Left lung (tissue), 14 donors: ENCODE measurements around the gene PRLR. TPM values are rescaled to one million over a fixed set of nuclear protein-coding genes. Genes with fewer than 3 reads are reported as not detected.

ENCODE experiments used
- ATAC-seq: fragments of 200-7000 bp; cut with Tn5 transposase; one replicate; pipeline ENCODE4 v1.9.1; 2020; ENCODE audit warnings: moderate library complexity
- DNase-seq, 4 donors: peaks; one replicate each; pipeline ENCODE4 v3.0.0-alpha.2; 2013 to 2020
- H3K27ac ChIP-seq, 2 donors: fragments of 200-600 bp; sonication (generic) in 1 of 2; one replicate each; pipeline versions ENCODE4 v1.5.0 to v1.8.0; 2020 to 2021
- H3K27me3 ChIP-seq, 2 donors: fragments of 200-600 bp; sonication (generic) in 1 of 2; one replicate each; pipeline versions ENCODE4 v1.5.0 to v1.8.0; 2020 to 2021
- H3K36me3 ChIP-seq, 2 donors: fragments of 200-600 bp; sonication (generic) in 1 of 2; one replicate each; pipeline versions ENCODE4 v1.5.0 to v1.8.0; 2020 to 2021
- H3K4me1 ChIP-seq, 2 donors: fragments of 200-600 bp; one replicate each; pipeline ENCODE4 v1.8.0; 2021
- H3K4me3 ChIP-seq, 2 donors: fragments of 200-600 bp; sonication (generic) in 1 of 2; one replicate each; pipeline versions ENCODE4 v1.5.0 to v1.8.0; 2020 to 2021; ENCODE audit warnings: mild to moderate bottlenecking in 1 of 2
- H3K9me3 ChIP-seq, 2 donors: fragments of 200-600 bp; sonication (generic) in 1 of 2; one replicate each; pipeline versions ENCODE4 v1.5.0 to v1.8.0; 2020 to 2021
- CTCF ChIP-seq, 2 donors: fragments of 200-600 bp; sonication (generic) in 1 of 2; IDR thresholded peaks; one replicate each; pipeline versions ENCODE4 v1.5.0 to v1.8.0; 2021; ENCODE audit warnings: antibody characterized with exemption in 2 of 2
- intact Hi-C, 2 donors: fragments of 100-400 bp; cut with DNase I; formaldehyde crosslinking; loops; one replicate each; pipeline versions ENCODE4 v1.11.2 to v1.14.2; 2022
- long read RNA-seq, 12 donors: library from polyadenylated mRNA in 2 of 12; unstranded in 2 of 12; transcript quantifications; one replicate each; pipeline ENCODE4 v2.0.0 and lab custom pipeline, GENCODE V29; 2019 to 2026
- polyA plus RNA-seq, 6 donors: library from polyadenylated mRNA; unstranded; fragments of 120-200 nt; gene quantifications; one replicate each; pipeline ENCODE4 v1.2.1, GENCODE V29; 2013; ENCODE audit not compliant: insufficient read length in 6 of 6
- total RNA-seq, 2 donors: library from RNA; stranded (reverse); fragmentation: NEBNext Ultra II Directional; extraction: Animal tissue kit (Norgen Biotek cat#: 25700); gene quantifications; one replicate each; pipeline ENCODE4 v1.2.1, GENCODE V29; 2021
- donor health status: DM: no; HTN: yes; CAD: no.
- donor health status: DM: no; HTN: no; CAD: no.

Gene PRLR
- total RNA-seq (1 to 10 TPM in 1 of 2 donors, under 1 TPM in 1; 0.84 to 2.4 TPM), polyA plus RNA-seq (1 to 10 TPM; 2.1 to 4.1 (median 2.9) TPM)
- long read RNA-seq, donor 1, full-length matches to known transcripts, result 1 of 1 reads
- long read RNA-seq, donor 1, partial matches to known transcripts, result 0 of 1 reads
- long read RNA-seq, donor 1, other reads (novel, unspliced or antisense), result 0 of 1 reads
- long read RNA-seq, donor 2, result 0 reads
- long read RNA-seq, donor 3, full-length matches to known transcripts, result 1 of 1 reads
- long read RNA-seq, donor 3, partial matches to known transcripts, result 0 of 1 reads
- long read RNA-seq, donor 3, other reads (novel, unspliced or antisense), result 0 of 1 reads
- long read RNA-seq, donor 4, result 0 reads
- long read RNA-seq, donor 5, result 0 reads
- long read RNA-seq, donor 6, full-length matches to known transcripts, result 1 of 1 reads
- long read RNA-seq, donor 6, partial matches to known transcripts, result 0 of 1 reads
- long read RNA-seq, donor 6, other reads (novel, unspliced or antisense), result 0 of 1 reads
- long read RNA-seq, donor 7, result 0 reads
- long read RNA-seq, donor 8, full-length matches to known transcripts, result 1 of 1 reads
- long read RNA-seq, donor 8, partial matches to known transcripts, result 0 of 1 reads
- long read RNA-seq, donor 8, other reads (novel, unspliced or antisense), result 0 of 1 reads
- long read RNA-seq, donor 9, result 0 reads
- long read RNA-seq, donor 10, result 0 reads
- long read RNA-seq, donor 11, result 0 reads
- long read RNA-seq, donor 12, full-length matches to known transcripts, result 1 of 1 reads
- long read RNA-seq, donor 12, partial matches to known transcripts, result 0 of 1 reads
- long read RNA-seq, donor 12, other reads (novel, unspliced or antisense), result 0 of 1 reads

DNA sequence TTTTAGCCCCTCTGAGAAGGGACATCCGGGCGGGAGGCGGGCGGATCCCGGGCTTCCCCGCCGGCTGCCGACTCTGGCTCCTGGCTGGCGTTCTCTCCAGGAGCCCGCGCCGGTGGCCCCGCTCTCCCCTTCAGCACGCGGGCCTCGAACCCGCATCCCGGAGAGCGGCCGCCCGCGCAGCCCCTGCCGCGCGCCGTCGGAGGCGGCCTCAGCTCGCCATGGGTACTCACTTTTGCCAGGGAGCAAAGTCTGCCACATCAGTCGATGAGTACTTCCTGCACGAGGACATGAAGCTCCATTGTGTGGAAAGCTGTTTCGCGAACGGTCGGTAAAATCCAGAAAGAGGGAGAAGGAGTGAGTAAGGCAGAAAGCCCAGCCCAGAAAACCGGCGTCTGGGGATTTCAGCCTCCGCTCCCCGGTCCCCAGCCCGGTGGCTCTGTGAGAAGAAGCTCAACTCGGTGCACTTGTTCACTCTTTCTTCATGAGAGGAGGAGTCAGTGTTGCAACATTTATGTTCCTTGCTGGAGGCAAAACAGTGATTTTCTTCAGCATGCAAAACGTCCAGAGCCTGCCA lies at the start of gene PRLR:
PRLR (minus strand) TSS at position 450 of the 574 bp plus-strand sequence. CDS start 140,867 bp downstream, outside the sequence.
- ATAC-seq, result peak; percentile 65
- Histone ChIP-seq H3K36me3 (no peaks in the 10 kb centered on the region), H3K4me3 (peak within 1 kb of the TSS; percentile 26 to 41), H3K4me1 (peaks cover 8 to 13% of the 10 kb centered on the region in 2 donors), H3K27ac (no peak within 1 kb of the TSS), H3K9me3 (no peaks in the 10 kb centered on the region), H3K27me3 (peaks cover 16 to 41% of the 10 kb centered on the region in 2 donors)
- peak; percentile 18 to 79 (median 44) for DNase-seq
- intact Hi-C loops, result no loop called here
- no peak for TF ChIP-seq CTCF (IDR thresholded peaks at IDR 0.05)

- Histone ChIP-seq H3K27ac (no peak overlapping the region), H3K36me3 (no peaks in the 10 kb centered on the region), H3K27me3 (no peaks in the 10 kb centered on the region), H3K9me3 (peaks cover 0 to 3% of the 10 kb centered on the region in 2 donors), H3K4me1 (no peaks in the 10 kb centered on the region), H3K4me3 (no peak overlapping the region)
- TF ChIP-seq CTCF (IDR thresholded peaks at IDR 0.05), result no peak
- no peak for ATAC-seq
- intact Hi-C loops, result no loop called here
- no peak for DNase-seq
Measured at GRCh38 chr5:35274839-35275509, 44.7 kb upstream of the PRLR start.

DNA sequence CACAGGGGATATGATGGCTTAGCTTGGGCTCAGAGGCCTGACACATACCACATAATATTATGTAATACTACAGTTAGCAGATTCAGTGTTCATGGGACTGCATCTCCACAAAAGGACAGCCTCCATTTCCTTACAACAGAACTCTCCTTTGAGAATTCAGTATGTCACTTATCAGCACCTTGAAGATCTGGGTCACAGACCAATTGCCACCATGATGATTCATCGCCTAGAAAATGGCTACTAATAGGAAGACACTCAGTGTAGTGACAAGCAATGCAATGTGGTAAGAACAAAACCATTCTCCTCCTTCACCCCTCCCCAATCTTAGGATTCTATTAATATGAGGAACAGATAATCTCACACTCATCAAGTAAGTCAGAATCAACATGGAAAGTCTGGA lies 38.7 kb upstream of the PRLR start:
- no peak overlapping the region for H3K4me3 ChIP-seq
- intact Hi-C loops, result no loop called here
- H3K27ac ChIP-seq, result no peak overlapping the region
- H3K9me3 ChIP-seq, result no peaks in the 10 kb centered on the region
- DNase-seq (no peak), ATAC-seq (no peak)
- H3K4me1 ChIP-seq, result no peaks in the 10 kb centered on the region
- H3K27me3 ChIP-seq, result no peaks in the 10 kb centered on the region
- no peaks in the 10 kb centered on the region for H3K36me3 ChIP-seq
- TF ChIP-seq CTCF (IDR thresholded peaks at IDR 0.05), result no peak

GRCh38 chr5:35266276-35266675 lies 36.0 kb upstream of the PRLR start:
- TF ChIP-seq CTCF (IDR thresholded peaks at IDR 0.05), result no peak
- ATAC-seq (no peak), DNase-seq (no peak)
- no peak overlapping the region for H3K4me3 ChIP-seq
- no peaks in the 10 kb centered on the region for H3K4me1 ChIP-seq
- H3K27me3 ChIP-seq, result no peaks in the 10 kb centered on the region
- intact Hi-C loops, result no loop called here
- H3K36me3 ChIP-seq, result no peaks in the 10 kb centered on the region
- no peak overlapping the region for H3K27ac ChIP-seq
- H3K9me3 ChIP-seq, result no peaks in the 10 kb centered on the region
